H1 (cell line): ENCODE results near the gene FBXL17. TPM values are rescaled to one million over a fixed set of nuclear protein-coding genes. Genes with fewer than 3 reads are reported as not detected.

Experiments used
- CTCF ChIA-PET: fragments of 300-600 bp; sonication (Branson Sonifier 250); formaldehyde crosslinking; loops from one replicate; lab custom pipeline; 2021; ENCODE audit not compliant: partially characterized antibody; lab: Charles Lee
- POLR2A ChIA-PET: fragments of 300-600 bp; sonication (Branson Sonifier 250); formaldehyde crosslinking; loops from one replicate; lab custom pipeline; 2021; ENCODE audit warnings: inconsistent platforms; ENCODE audit not compliant: partially characterized antibody; lab: Charles Lee
- DNase-seq, 2 experiments: peaks; one replicate each; pipeline versions ENCODE4 v3.0.0 to v3.0.0-alpha.2; 2010 to 2022; ENCODE audit warnings: low spot score in 2 of 2, low read depth in 1 of 2, mixed read lengths in 1 of 2
- FAIRE-seq: peaks from 2 replicates; lab custom pipeline; 2011; peaks lifted over from hg19 to GRCh38; lab: Jason Lieb, UNC
- H2AFZ ChIP-seq: 2 replicates; pipeline ENCODE4 v1.8.1; 2012; ENCODE audit warnings: low read length, inconsistent platforms
- H2AK5ac ChIP-seq: 2 replicates; pipeline ENCODE4 v1.6.1; 2013; ENCODE audit warnings: low read depth, low read length
- H2BK120ac ChIP-seq: replicated peaks from 2 replicates; pipeline ENCODE3; 2013; ENCODE audit warnings: low read depth, low read length, inconsistent platforms
- H2BK12ac ChIP-seq: 2 replicates; pipeline ENCODE4 v1.6.1; 2013; ENCODE audit warnings: low read depth, low read length
- H2BK15ac ChIP-seq: 2 replicates; pipeline ENCODE4 v1.6.1; 2013; ENCODE audit warnings: low read length
- H2BK20ac ChIP-seq: 2 replicates; pipeline ENCODE4 v1.6.1; 2013; ENCODE audit warnings: low read length
- H2BK5ac ChIP-seq: 2 replicates; pipeline ENCODE4 v1.6.1; 2013; ENCODE audit warnings: low read depth, low read length
- H3K14ac ChIP-seq: 2 replicates; pipeline ENCODE4 v1.6.1; 2013; ENCODE audit warnings: inconsistent platforms; ENCODE audit not compliant: insufficient read length
- H3K18ac ChIP-seq: 2 replicates; pipeline ENCODE4 v1.6.1; 2013; ENCODE audit warnings: low read length; ENCODE audit errors: extremely low read depth
- H3K23ac ChIP-seq: 2 replicates; pipeline ENCODE4 v1.6.1; 2013; ENCODE audit warnings: inconsistent platforms; ENCODE audit not compliant: insufficient read length
- H3K23me2 ChIP-seq: 2 replicates; pipeline ENCODE4 v1.6.1; 2013; ENCODE audit warnings: low read depth, low read length
- H3K27ac ChIP-seq: 2 replicates; pipeline ENCODE4 v1.6.1; 2011; ENCODE audit warnings: low read depth, low read length, inconsistent platforms
- H3K27me3 ChIP-seq, 4 experiments: replicated peaks in 1 of 4; 1 replicate in 1 of 4; 2 replicates in 3 of 4; pipeline versions ENCODE4 v1.6.1 to v1.8.1; 2011 to 2013; ENCODE audit warnings: low read length in 3 of 4, mild to moderate bottlenecking in 3 of 4, inconsistent platforms in 2 of 4, mixed read lengths in 2 of 4, moderate library complexity in 1 of 4; ENCODE audit not compliant: control insufficient read depth in 3 of 4, insufficient read depth in 3 of 4; ENCODE audit errors: extremely low read depth in 1 of 4
- H3K36me3 ChIP-seq, 4 experiments: 2 replicates each; pipeline versions ENCODE4 v1.6.1 to v1.8.1; 2011 to 2013; ENCODE audit warnings: mild to moderate bottlenecking in 4 of 4, low read length in 3 of 4, moderate library complexity in 2 of 4, control low read depth in 1 of 4, inconsistent platforms in 1 of 4; ENCODE audit not compliant: insufficient read depth in 4 of 4, control insufficient read depth in 2 of 4
- H3K4ac ChIP-seq: replicated peaks from 2 replicates; pipeline ENCODE3; 2013; ENCODE audit warnings: low read length, low read depth, mixed read lengths, inconsistent platforms; ENCODE audit not compliant: insufficient read length
- H3K4me1 ChIP-seq, 4 experiments: replicated peaks in 1 of 4; 1 replicate in 1 of 4; 2 replicates in 3 of 4; pipeline versions ENCODE4 v1.6.1 to v1.8.1; 2011 to 2013; ENCODE audit warnings: low read length in 3 of 4, inconsistent platforms in 2 of 4, mixed read lengths in 1 of 4; ENCODE audit not compliant: insufficient read depth in 4 of 4, control insufficient read depth in 3 of 4
- H3K4me2 ChIP-seq, 2 experiments: 2 replicates each; pipeline versions ENCODE4 v1.6.1 to v1.8.1; 2011 to 2013; ENCODE audit warnings: low read depth in 2 of 2, low read length in 2 of 2, control low read depth in 1 of 2, inconsistent platforms in 1 of 2, mild to moderate bottlenecking in 1 of 2; ENCODE audit not compliant: insufficient read depth in 1 of 2
- H3K4me3 ChIP-seq, 4 experiments: fragments of 200-600, 300-600 bp in 1 of 4; sonication (generic), shearing (Covaris generic), sonication (Bioruptor Twin) in 1 of 4; 2 replicates each; pipeline versions ENCODE4 v1.5.1 to v1.8.1; 2011 to 2016; ENCODE audit warnings: low read length in 4 of 4, low read depth in 3 of 4, control low read depth in 2 of 4, inconsistent platforms in 2 of 4, mild to moderate bottlenecking in 2 of 4, mixed read lengths in 1 of 4, moderate library complexity in 1 of 4; ENCODE audit not compliant: insufficient read depth in 2 of 4; ENCODE audit errors: extremely low read depth in 1 of 4
- H3K56ac ChIP-seq: replicated peaks from 2 replicates; pipeline ENCODE3; 2013; ENCODE audit warnings: low read depth, mild to moderate bottlenecking, mixed read lengths, low read length, inconsistent platforms; ENCODE audit not compliant: insufficient read length
- H3K79me1 ChIP-seq: 2 replicates; pipeline ENCODE4 v1.6.1; 2013; ENCODE audit warnings: low read depth, low read length, control low read depth
- H3K79me2 ChIP-seq, 2 experiments: 2 replicates each; pipeline versions ENCODE4 v1.6.1 to v1.8.1; 2012 to 2013; ENCODE audit warnings: low read length in 2 of 2, mild to moderate bottlenecking in 2 of 2, inconsistent platforms in 1 of 2; ENCODE audit not compliant: insufficient read depth in 2 of 2, control insufficient read depth in 1 of 2
- H3K9ac ChIP-seq, 4 experiments: replicated peaks in 1 of 4; 1 replicate in 1 of 4; 2 replicates in 3 of 4; pipeline versions ENCODE4 v1.6.1 to v1.8.1; 2011 to 2013; ENCODE audit warnings: low read depth in 3 of 4, low read length in 3 of 4, control low read depth in 2 of 4, mild to moderate bottlenecking in 2 of 4, moderate library complexity in 2 of 4, inconsistent platforms in 1 of 4; ENCODE audit errors: extremely low read depth in 1 of 4
- H3K9me3 ChIP-seq, 2 experiments: 2 replicates each; pipeline versions ENCODE4 v1.6.1 to v1.8.1; 2012 to 2013; ENCODE audit warnings: mild to moderate bottlenecking in 2 of 2, moderate library complexity in 2 of 2, control low read depth in 1 of 2, inconsistent platforms in 1 of 2, low read depth in 1 of 2, low read length in 1 of 2, mixed read lengths in 1 of 2; ENCODE audit not compliant: insufficient read depth in 2 of 2
- H4K20me1 ChIP-seq, 2 experiments: replicated peaks in 1 of 2; 2 replicates each; pipeline versions ENCODE3 to v1.8.1; 2011 to 2013; ENCODE audit warnings: inconsistent platforms in 2 of 2, low read length in 2 of 2, mild to moderate bottlenecking in 1 of 2; ENCODE audit not compliant: insufficient read depth in 2 of 2, control insufficient read depth in 1 of 2
- H4K5ac ChIP-seq: 2 replicates; pipeline ENCODE4 v1.6.1; 2013; ENCODE audit warnings: low read length, low read depth, mixed read lengths, inconsistent platforms; ENCODE audit not compliant: insufficient read length
- H4K8ac ChIP-seq: 2 replicates; pipeline ENCODE4 v1.8.0; 2013; ENCODE audit warnings: mild to moderate bottlenecking, moderate library complexity, low read length, inconsistent platforms; ENCODE audit not compliant: insufficient read depth; ENCODE audit errors: extremely low read depth
- H4K91ac ChIP-seq: replicated peaks from 2 replicates; pipeline ENCODE3; 2013; ENCODE audit warnings: low read length, mixed read lengths, inconsistent platforms; ENCODE audit not compliant: insufficient read length
- FOSL1 ChIP-seq: IDR thresholded peaks from 2 replicates; pipeline ENCODE4 v1.6.1; 2011; ENCODE audit warnings: mild to moderate bottlenecking, low read depth, low read length, moderate library complexity; ENCODE audit not compliant: insufficient read depth
- NANOG ChIP-seq: IDR thresholded peaks from 2 replicates; pipeline ENCODE4 v1.6.1; 2011; ENCODE audit warnings: low read length, low read depth, mild to moderate bottlenecking, inconsistent platforms; ENCODE audit not compliant: insufficient read depth, poor library complexity, severe bottlenecking
- NRF1 ChIP-seq: IDR thresholded peaks from 2 replicates; pipeline ENCODE4 v1.6.1; 2011; ENCODE audit warnings: mild to moderate bottlenecking, low read depth, low read length, improper control_type of control experiment
- WGBS, 2 experiments: shearing (Covaris generic) in 1 of 2; methylation state at CpG; one replicate each; pipeline versions ENCODE4 v1.1.6 to v1.1.7; 2013 to 2015; ENCODE audit warnings: low lambda C conversion rate in 2 of 2, mixed read lengths in 2 of 2, inconsistent platforms in 1 of 2, low coverage in 1 of 2, missing lambda C conversion rate in 1 of 2; ENCODE audit not compliant: insufficient replicate concordance in 2 of 2, insufficient coverage in 1 of 2, insufficient read length in 1 of 2; ENCODE audit errors: extremely low coverage in 1 of 2, missing lambda C conversion rate in 1 of 2; 5-methylcytosine and 5-hydroxymethylcytosine counted together
- polyA plus RNA-seq, 7 experiments: library from polyadenylated mRNA; depleted of rRNA in 3 of 7; stranded (reverse) in 5 of 7; unstranded in 2 of 7; fragments of >200 nt in 5 of 7; fragments of 200-250 nt in 2 of 7; gene quantifications; 1 replicate in 5 of 7; 2 replicates in 1 of 7; 4 replicates in 1 of 7; pipeline versions ENCODE4 v1.2.1 to v1.2.3, GENCODE V29; 2011 to 2013; ENCODE audit warnings: missing spikeins in 2 of 7, mixed read lengths in 2 of 7
- total RNA-seq: library from RNA; stranded (reverse); fragmentation: NEBNext Ultra II Directional; extraction: Animal tissue kit (Norgen Biotek cat#: 25700); gene quantifications from 2 replicates; pipeline ENCODE4 v1.2.1, GENCODE V29; 2021

Gene FBXL17
- total and polyA plus RNA-seq, 2 of the 8 experiments (the other 6 are each of a cell fraction or from before 2014, with no cell fraction given) = 0.35 to 4.3 TPM

DNA sequence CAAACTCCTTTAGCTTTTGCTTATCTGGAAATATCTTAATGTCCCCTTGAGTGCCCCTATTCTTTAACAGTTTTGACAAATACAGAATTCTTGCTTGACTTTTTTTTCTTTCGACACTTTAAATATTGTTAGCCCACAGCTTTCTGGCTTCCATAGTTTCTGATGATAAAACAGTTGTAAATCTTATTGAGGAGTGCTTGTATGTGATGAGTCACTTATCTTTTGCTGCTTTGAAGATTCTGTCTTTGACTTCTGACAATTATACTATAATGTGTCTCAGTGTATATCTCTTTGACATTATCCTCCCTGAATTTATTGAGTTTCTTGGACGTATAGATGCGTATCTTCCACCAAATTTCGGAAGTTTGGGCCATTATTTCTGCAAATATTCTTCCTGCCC, 21.6 kb downstream of the FBXL17 start:
- Histone ChIP-seq H3K27ac (no peak overlapping the region), H3K4me2 (no peak overlapping the region), H3K23me2 (no peaks in the 10 kb centered on the region), H3K4me3 (no peak overlapping the region), H3K9me3 (no peaks in the 10 kb centered on the region), H4K5ac (no peak overlapping the region), H3K79me1 (no peaks in the 10 kb centered on the region), H3K23ac (no peak overlapping the region), H4K8ac (no peak overlapping the region), H3K27me3 (no peaks in the 10 kb centered on the region), H4K20me1 (no peaks in the 10 kb centered on the region), H3K4me1 (no peaks in the 10 kb centered on the region), H2BK5ac (no peak overlapping the region), H2BK20ac (no peak overlapping the region), H2AFZ (no peak overlapping the region), H3K36me3 (no peaks in the 10 kb centered on the region), H4K91ac (no peak overlapping the region), H3K9ac (no peak overlapping the region), H2BK15ac (no peak overlapping the region), H3K56ac (no peak overlapping the region), H3K4ac (no peak overlapping the region), H2BK12ac (no peak overlapping the region), H2AK5ac (no peak overlapping the region), H3K18ac (no peak overlapping the region), H2BK120ac (no peak overlapping the region), H3K14ac (no peak overlapping the region), H3K79me2 (no peaks in the 10 kb centered on the region)
- CTCF ChIA-PET = no interaction called here
- POLR2A ChIA-PET = no interaction called here
- DNase-seq (no peak), FAIRE-seq (no peak)
- TF ChIP-seq NANOG (no peak), NRF1 (no peak), FOSL1 (no peak)
- WGBS, 2 experiments = 97% methylated on average over 4 of the region's 4 CpGs; no CpG with 5 or more reads in 1 of the 2 experiments
